Keratinocyte (primary cell): ENCODE data around the gene ZNF280A.

ENCODE experiments used
- EZH2 ChIP-seq: IDR thresholded peaks from one replicate; pipeline ENCODE4 v1.6.1; 2012; ENCODE audit warnings: inconsistent platforms, mild to moderate bottlenecking, low read length, moderate library complexity
- TF ChIP-seq, protein P1 (sequence below), 3 experiments: IDR thresholded peaks in 1 of 3; conservative IDR thresholded peaks in 1 of 3; optimal IDR thresholded peaks in 1 of 3; 2 replicates in 2 of 3; 3 replicates in 1 of 3; pipeline versions ENCODE3 to v1.5.1; 2011; ENCODE audit warnings: low read length in 3 of 3, mild to moderate bottlenecking in 3 of 3, moderate library complexity in 2 of 3, control low read depth in 1 of 3, inconsistent platforms in 1 of 3; ENCODE audit not compliant: insufficient read depth in 2 of 3; ENCODE audit errors: extremely low read depth in 1 of 3

DNA sequence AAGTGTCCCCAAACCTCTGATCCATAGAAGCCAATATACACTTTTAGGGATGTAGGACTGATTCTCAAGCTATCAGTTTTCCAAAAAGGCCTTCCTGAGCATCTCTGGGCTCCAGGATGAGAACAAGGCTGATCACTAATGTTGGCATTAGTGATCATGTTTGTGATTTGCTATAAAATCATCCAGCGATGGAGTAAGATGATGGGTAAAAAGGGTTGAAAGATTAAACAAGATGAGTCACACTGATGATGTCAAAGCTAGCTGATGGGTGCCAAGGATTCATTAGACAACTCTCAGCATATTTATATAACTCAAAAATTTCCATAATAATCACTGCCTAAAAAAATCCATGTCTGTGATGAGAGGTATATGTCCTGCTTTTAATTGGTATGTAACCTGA is 54.3 kb downstream of the ZNF280A start:
- TF ChIP-seq, protein P1, sequence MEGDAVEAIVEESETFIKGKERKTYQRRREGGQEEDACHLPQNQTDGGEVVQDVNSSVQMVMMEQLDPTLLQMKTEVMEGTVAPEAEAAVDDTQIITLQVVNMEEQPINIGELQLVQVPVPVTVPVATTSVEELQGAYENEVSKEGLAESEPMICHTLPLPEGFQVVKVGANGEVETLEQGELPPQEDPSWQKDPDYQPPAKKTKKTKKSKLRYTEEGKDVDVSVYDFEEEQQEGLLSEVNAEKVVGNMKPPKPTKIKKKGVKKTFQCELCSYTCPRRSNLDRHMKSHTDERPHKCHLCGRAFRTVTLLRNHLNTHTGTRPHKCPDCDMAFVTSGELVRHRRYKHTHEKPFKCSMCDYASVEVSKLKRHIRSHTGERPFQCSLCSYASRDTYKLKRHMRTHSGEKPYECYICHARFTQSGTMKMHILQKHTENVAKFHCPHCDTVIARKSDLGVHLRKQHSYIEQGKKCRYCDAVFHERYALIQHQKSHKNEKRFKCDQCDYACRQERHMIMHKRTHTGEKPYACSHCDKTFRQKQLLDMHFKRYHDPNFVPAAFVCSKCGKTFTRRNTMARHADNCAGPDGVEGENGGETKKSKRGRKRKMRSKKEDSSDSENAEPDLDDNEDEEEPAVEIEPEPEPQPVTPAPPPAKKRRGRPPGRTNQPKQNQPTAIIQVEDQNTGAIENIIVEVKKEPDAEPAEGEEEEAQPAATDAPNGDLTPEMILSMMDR (optimal IDR thresholded peaks at IDR 0.05 in 1 of 3, IDR thresholded peaks at IDR 0.05 in 1 of 3, conservative IDR thresholded peaks at IDR 0.05 in 1 of 3; ENCODE audit: extremely low read depth in 1 of 3, insufficient read depth in 2 of 3, low read length in 3 of 3), result no peak
- TF ChIP-seq EZH2, result no peak
